Transverse colon (tissue), 4 donors: ENCODE measurements around the gene SLC29A3. TPM values are rescaled to one million over a fixed set of nuclear protein-coding genes. Genes with fewer than 3 reads are reported as not detected.
A peak's percentile ranks its signal among the peaks of the same experiment; 100 is the strongest.

Experiments
- DNase-seq: peaks from one replicate; pipeline ENCODE4 v3.0.0-alpha.2; 2019
- H3K27ac ChIP-seq, 4 donors: fragments of 200-600 bp; sonication (generic); 2 replicates each; pipeline ENCODE4 v1.5.1; 2016 to 2018; ENCODE audit warnings: inconsistent platforms in 4 of 4
- H3K27me3 ChIP-seq: fragments of 200-600 bp; sonication (generic); 2 replicates; pipeline ENCODE4 v1.5.1; 2017; ENCODE audit warnings: inconsistent platforms
- H3K36me3 ChIP-seq, 4 donors: fragments of 200-600 bp; sonication (generic); 2 replicates each; pipeline ENCODE4 v1.5.1; 2017 to 2019; ENCODE audit warnings: inconsistent platforms in 4 of 4
- H3K4me1 ChIP-seq, 4 donors: fragments of 200-600 bp; sonication (generic); 2 replicates each; pipeline ENCODE4 v1.5.1; 2017 to 2020; ENCODE audit warnings: inconsistent platforms in 4 of 4
- H3K4me3 ChIP-seq, 4 donors: fragments of 200-600 bp; sonication (generic); 1 replicate in 1 of 4; 2 replicates in 3 of 4; pipeline versions ENCODE4 v1.5.1 to v1.6.1; 2017 to 2019; ENCODE audit warnings: inconsistent platforms in 4 of 4
- H3K9me3 ChIP-seq, 2 donors: fragments of 200-600 bp; sonication (generic); 2 replicates each; pipeline ENCODE4 v1.5.1; 2017 to 2019; ENCODE audit warnings: inconsistent platforms in 2 of 2
- CTCF ChIP-seq, 5 experiments: fragments of 200-600 bp in 3 of 5; fragments of 450-650 bp in 2 of 5; sonication (generic) in 3 of 5; IDR thresholded peaks; 1 replicate in 2 of 5; 2 replicates in 3 of 5; pipeline ENCODE4 v1.5.1; 2016 to 2017; ENCODE audit warnings: antibody characterized with exemption in 5 of 5, inconsistent platforms in 3 of 5, mild to moderate bottlenecking in 2 of 5, moderate library complexity in 1 of 5
- EP300 ChIP-seq: sonication (generic); formaldehyde crosslinking; IDR thresholded peaks from one replicate; pipeline ENCODE4 v1.6.1; 2017; ENCODE audit warnings: antibody characterized with exemption, low read depth
- POLR2A ChIP-seq: fragments of 450-650 bp; IDR thresholded peaks from one replicate; pipeline ENCODE4 v1.6.1; 2016; ENCODE audit warnings: antibody characterized with exemption, mild to moderate bottlenecking, moderate library complexity
- POLR2AphosphoS5 ChIP-seq, 3 donors: sonication (generic); formaldehyde crosslinking; IDR thresholded peaks; one replicate each; pipeline ENCODE4 v1.6.1; 2016; ENCODE audit warnings: antibody characterized with exemption in 3 of 3
- WGBS, 2 donors: methylation state at CpG; one replicate each; pipeline ENCODE4 v1.1.5; 2018; ENCODE audit warnings: low coverage in 1 of 2; 5-methylcytosine and 5-hydroxymethylcytosine counted together
- in situ Hi-C, 4 donors: fragments of 200-750 bp; cut with MboI; loops; one replicate each; pipeline versions ENCODE4 v1.15.0 to v1.15.1; 2017; ENCODE audit warnings: low sequenced_read_pairs in 3 of 4, low pct_ligation_motif_present in 1 of 4, low pct_unique_long_range_greater_than_20kb in 1 of 4
- intact Hi-C: fragments of 100-400 bp; cut with DNase I; formaldehyde crosslinking; loops from one replicate; pipeline ENCODE4 v1.15.1; 2023; ENCODE audit warnings: low total_unique reads
- total RNA-seq, 4 donors: library from RNA; depleted of rRNA; stranded (reverse); fragments of >200 nt; gene quantifications; one replicate each; pipeline ENCODE4 v1.1.0, GENCODE V29; 2016

SLC29A3 gene
- total RNA-seq, 4 donors from 2014 or later: 0.75 to 6.4 (median 3.4) TPM

- 74 to 89% methylated on average over 5 to 6 of the region's 6 CpGs for WGBS, 2 donors
- H3K36me3 ChIP-seq: no peaks in the 10 kb centered on the region
- TF ChIP-seq POLR2A (no peak), POLR2AphosphoS5 (IDR thresholded peaks at IDR 0.05) (no peak), EP300 (no peak), CTCF (IDR thresholded peaks at IDR 0.05) (no peak)
- peaks cover 0 to 18% (median 15%) of the 10 kb centered on the region in 4 donors for H3K4me1 ChIP-seq
- H3K27ac ChIP-seq: peak overlapping the region in 1 of 4 donors; percentile 13
- no peaks in the 10 kb centered on the region for H3K27me3 ChIP-seq
- in situ Hi-C loops (no loop called here), intact Hi-C loops (no loop called here)
- no peak overlapping the region for H3K4me3 ChIP-seq
- H3K9me3 ChIP-seq: no peaks in the 10 kb centered on the region
- no peak for DNase-seq
Observed at GRCh38 chr10:71336632-71337031, 17.6 kb downstream of the SLC29A3 start.

GRCh38 chr10:71337219-71337701 lies 18.2 kb downstream of the SLC29A3 start:
- peaks cover 0 to 18% (median 15%) of the 10 kb centered on the region in 4 donors for H3K4me1 ChIP-seq
- TF ChIP-seq CTCF (IDR thresholded peaks at IDR 0.05): no peak
- no peak for TF ChIP-seq EP300
- no peak for TF ChIP-seq POLR2AphosphoS5 (IDR thresholded peaks at IDR 0.05)
- TF ChIP-seq POLR2A: no peak
- no peak overlapping the region for H3K4me3 ChIP-seq
- WGBS, 2 donors: 72% methylated on average over 12 of the region's 13 CpGs; no CpG with 5 or more reads in 1 of the 2 donors
- intact Hi-C loops: no loop called here
- peak; percentile 52 for DNase-seq
- no peaks in the 10 kb centered on the region for H3K9me3 ChIP-seq
- H3K27ac ChIP-seq: no peak overlapping the region
- H3K27me3 ChIP-seq: no peaks in the 10 kb centered on the region
- in situ Hi-C loops: no loop called here
- no peaks in the 10 kb centered on the region for H3K36me3 ChIP-seq

GRCh38 chr10:71338728-71339495 lies 19.9 kb downstream of the SLC29A3 start:
- intact Hi-C loops (no loop called here), in situ Hi-C loops (no loop called here)
- no peak overlapping the region for H3K4me3 ChIP-seq
- no peak for DNase-seq
- no peak overlapping the region for H3K27ac ChIP-seq
- no peaks in the 10 kb centered on the region for H3K36me3 ChIP-seq
- peaks cover 10 to 28% (median 27%) of the 10 kb centered on the region in 4 donors for H3K4me1 ChIP-seq
- no peaks in the 10 kb centered on the region for H3K27me3 ChIP-seq
- no peak for TF ChIP-seq POLR2A
- TF ChIP-seq POLR2AphosphoS5 (IDR thresholded peaks at IDR 0.05): no peak
- no peak for TF ChIP-seq EP300
- TF ChIP-seq CTCF (IDR thresholded peaks at IDR 0.05): no peak
- WGBS, 2 donors: 82 to 100% methylated on average over 3 to 13 of the region's 13 CpGs
- no peaks in the 10 kb centered on the region for H3K9me3 ChIP-seq

GRCh38 chr10:71339796-71340589 lies 20.9 kb downstream of the SLC29A3 start:
- in situ Hi-C loops (no loop called here), intact Hi-C loops (no loop called here)

More at GRCh38 chr10:71339796-71340589, 20.9 kb downstream of the SLC29A3 start:
- no peaks in the 10 kb centered on the region for H3K9me3 ChIP-seq
- DNase-seq: peak; percentile 51
- no peak overlapping the region for H3K4me3 ChIP-seq
- TF ChIP-seq POLR2AphosphoS5 (IDR thresholded peaks at IDR 0.05) (peak in 1 of 3 donors; percentile 12), CTCF (IDR thresholded peaks at IDR 0.05) (no peak)
- 77 to 80% methylated on average over 1 to 10 of the region's 10 CpGs for WGBS, 2 donors
- no peaks in the 10 kb centered on the region for H3K27me3 ChIP-seq
- peaks cover 10 to 31% (median 29%) of the 10 kb centered on the region in 4 donors for H3K4me1 ChIP-seq
- no peaks in the 10 kb centered on the region for H3K36me3 ChIP-seq
- H3K27ac ChIP-seq: no peak overlapping the region
